Esophagus squamous epithelium (tissue), 5 donors: ENCODE measurements around the gene ACACA. TPM values are rescaled to one million over a fixed set of nuclear protein-coding genes. Genes with fewer than 3 reads are reported as not detected.

Experiments
- DNase-seq: peaks from one replicate; lab custom pipeline; 2025; lab: John Stamatoyannopoulos, UW
- H3K27ac ChIP-seq, 4 donors: fragments of 200-600 bp; sonication (generic); one replicate each; pipeline ENCODE4 v1.5.1; 2016 to 2019; ENCODE audit warnings: mild to moderate bottlenecking in 1 of 4
- H3K27me3 ChIP-seq, 4 donors: fragments of 200-600 bp; sonication (generic); 1 replicate in 3 of 4; 2 replicates in 1 of 4; pipeline versions ENCODE4 v1.5.1 to v1.6.0; 2017 to 2021; ENCODE audit warnings: antibody characterized with exemption in 1 of 4
- H3K36me3 ChIP-seq, 3 donors: fragments of 200-600 bp; sonication (generic); one replicate each; pipeline ENCODE4 v1.5.1; 2016 to 2019
- H3K4me1 ChIP-seq, 3 donors: fragments of 200-600 bp; sonication (generic); one replicate each; pipeline ENCODE4 v1.5.1; 2017 to 2019
- H3K4me3 ChIP-seq, 4 donors: fragments of 200-600 bp; sonication (generic); 1 replicate in 3 of 4; 2 replicates in 1 of 4; pipeline ENCODE4 v1.5.1; 2016 to 2019; ENCODE audit warnings: mild to moderate bottlenecking in 2 of 4, moderate library complexity in 1 of 4
- H3K9me3 ChIP-seq, 3 donors: fragments of 200-600 bp; sonication (generic); one replicate each; pipeline ENCODE4 v1.5.1; 2016 to 2019
- POLR2A ChIP-seq, 4 donors: fragments of 450-650 bp; IDR thresholded peaks; one replicate each; pipeline ENCODE4 v1.6.1; 2017; ENCODE audit warnings: antibody characterized with exemption in 4 of 4, mild to moderate bottlenecking in 4 of 4, moderate library complexity in 3 of 4
- WGBS, 2 donors: methylation state at CpG; one replicate each; pipeline ENCODE4 v1.1.5; 2018; 5-methylcytosine and 5-hydroxymethylcytosine counted together
- intact Hi-C: fragments of 100-400 bp; cut with DNase I; formaldehyde crosslinking; loops from one replicate; pipeline ENCODE4 v1.15.0; 2022
- total RNA-seq, 4 donors: library from RNA; depleted of rRNA; stranded (reverse); fragments of >200 nt; gene quantifications; one replicate each; pipeline ENCODE4 v1.1.0, GENCODE V29; 2016
- TF ChIP-seq, protein P1 (sequence below), 6 experiments: fragments of 450-650 bp in 4 of 6; fragments of 200-600 bp in 2 of 6; sonication (generic) in 2 of 6; IDR thresholded peaks; one replicate each; pipeline ENCODE4 v1.5.1; 2016 to 2019; ENCODE audit warnings: antibody characterized with exemption in 6 of 6, mild to moderate bottlenecking in 4 of 6, moderate library complexity in 4 of 6
- donor health status: DM: yes; HTN: yes; CAD: no.

The ACACA gene
- total RNA-seq, 4 donors from 2014 or later, result 34.5 to 81.0 (median 55.8) TPM

DNA sequence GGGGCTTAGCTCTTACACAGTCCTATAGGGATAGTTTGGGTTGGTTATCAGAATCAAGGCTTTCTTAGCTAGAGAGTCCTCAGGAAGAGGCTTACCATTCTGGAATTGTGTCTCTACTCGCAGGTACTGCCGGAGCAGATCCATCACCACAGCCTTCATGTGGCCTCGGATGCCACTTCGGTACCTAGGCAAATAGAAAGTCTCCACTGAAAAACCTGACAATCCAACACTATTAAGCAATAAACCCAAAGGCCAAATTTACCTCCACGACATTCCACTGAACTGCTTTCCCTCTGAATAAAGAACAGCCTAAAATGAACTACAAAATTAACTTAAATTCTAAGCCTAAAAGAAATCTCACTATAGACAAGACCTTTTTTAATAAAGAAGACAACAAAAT is 166.3 kb downstream of the ACACA start:
- WGBS, 2 donors, result 89 to 91% methylated on average over 4 to 5 of the region's 5 CpGs
- no peak for TF ChIP-seq POLR2A (IDR thresholded peaks at IDR 0.05)
- TF ChIP-seq, protein P1, sequence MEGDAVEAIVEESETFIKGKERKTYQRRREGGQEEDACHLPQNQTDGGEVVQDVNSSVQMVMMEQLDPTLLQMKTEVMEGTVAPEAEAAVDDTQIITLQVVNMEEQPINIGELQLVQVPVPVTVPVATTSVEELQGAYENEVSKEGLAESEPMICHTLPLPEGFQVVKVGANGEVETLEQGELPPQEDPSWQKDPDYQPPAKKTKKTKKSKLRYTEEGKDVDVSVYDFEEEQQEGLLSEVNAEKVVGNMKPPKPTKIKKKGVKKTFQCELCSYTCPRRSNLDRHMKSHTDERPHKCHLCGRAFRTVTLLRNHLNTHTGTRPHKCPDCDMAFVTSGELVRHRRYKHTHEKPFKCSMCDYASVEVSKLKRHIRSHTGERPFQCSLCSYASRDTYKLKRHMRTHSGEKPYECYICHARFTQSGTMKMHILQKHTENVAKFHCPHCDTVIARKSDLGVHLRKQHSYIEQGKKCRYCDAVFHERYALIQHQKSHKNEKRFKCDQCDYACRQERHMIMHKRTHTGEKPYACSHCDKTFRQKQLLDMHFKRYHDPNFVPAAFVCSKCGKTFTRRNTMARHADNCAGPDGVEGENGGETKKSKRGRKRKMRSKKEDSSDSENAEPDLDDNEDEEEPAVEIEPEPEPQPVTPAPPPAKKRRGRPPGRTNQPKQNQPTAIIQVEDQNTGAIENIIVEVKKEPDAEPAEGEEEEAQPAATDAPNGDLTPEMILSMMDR (IDR thresholded peaks at IDR 0.05), result no peak
- Histone ChIP-seq H3K4me3 (no peak overlapping the region), H3K27me3 (no peaks in the 10 kb centered on the region), H3K36me3 (peaks cover 0 to 99% (median 6%) of the 10 kb centered on the region in 3 donors), H3K4me1 (no peaks in the 10 kb centered on the region), H3K27ac (no peak overlapping the region), H3K9me3 (no peaks in the 10 kb centered on the region)
- DNase-seq, result no peak
- intact Hi-C loops, result no loop called here

DNA sequence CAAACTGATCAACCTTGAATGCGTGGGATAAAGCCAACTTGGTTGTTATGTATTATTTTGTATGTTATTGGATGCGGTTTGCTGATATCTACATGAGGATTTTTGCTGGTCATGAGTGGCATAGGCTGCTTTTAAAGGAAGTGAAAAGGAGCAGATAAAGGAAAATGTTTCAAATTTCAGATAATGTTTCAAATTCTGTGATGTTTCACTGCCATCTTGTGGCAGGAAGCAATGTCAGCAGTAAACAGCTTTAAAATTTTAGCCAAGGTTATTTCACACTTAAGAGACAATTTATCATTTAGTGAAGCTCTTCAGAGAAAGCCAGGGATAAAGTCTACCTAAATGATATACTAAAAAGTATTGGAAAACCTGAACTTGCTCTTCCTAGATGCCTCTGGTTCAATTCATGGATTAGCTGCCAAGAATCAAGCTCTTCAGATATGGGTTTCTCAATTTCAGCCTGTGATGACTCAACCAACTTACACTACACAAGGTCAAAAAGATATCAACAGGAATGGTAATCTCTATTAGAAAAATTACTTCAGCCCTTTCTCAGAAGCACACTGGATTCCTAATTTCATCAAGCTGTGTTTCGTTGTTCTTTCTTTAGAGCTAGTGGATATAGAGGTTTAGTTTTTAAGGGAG is 166.8 kb downstream of the ACACA start:
- Histone ChIP-seq H3K9me3 (no peaks in the 10 kb centered on the region), H3K27ac (no peak overlapping the region), H3K4me1 (no peaks in the 10 kb centered on the region), H3K36me3 (peaks cover 0 to 99% (median 6%) of the 10 kb centered on the region in 3 donors), H3K27me3 (no peaks in the 10 kb centered on the region), H3K4me3 (no peak overlapping the region)
- TF ChIP-seq, protein P1 (IDR thresholded peaks at IDR 0.05), result peak in 5 of 6 experiments; percentile 33 to 55 (median 49)
- TF ChIP-seq POLR2A (IDR thresholded peaks at IDR 0.05), result no peak
- intact Hi-C loops, result no loop called here
- WGBS, 2 donors, result 85 to 94% methylated on average over 3 of the region's 3 CpGs
- DNase-seq, result no peak

DNA sequence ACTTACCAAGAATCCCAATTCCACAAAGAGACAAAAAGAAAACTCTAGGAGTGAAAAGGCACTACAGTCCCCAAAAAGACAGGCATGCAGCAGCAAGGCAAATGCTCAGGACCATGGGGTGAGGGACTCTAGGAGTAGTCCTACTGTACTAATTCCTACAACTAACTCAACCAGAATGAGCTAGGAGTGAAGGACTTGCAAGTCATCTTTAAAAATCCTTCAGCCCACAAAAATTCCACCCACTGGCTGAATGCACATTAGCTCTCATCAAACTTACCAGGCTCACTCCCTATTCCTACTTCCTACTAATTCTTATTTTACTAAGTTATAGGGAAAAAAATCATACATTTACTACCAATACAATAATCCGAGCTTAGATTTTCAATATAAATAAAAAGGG is 172.5 kb downstream of the ACACA start:
- Histone ChIP-seq H3K4me1 (no peaks in the 10 kb centered on the region), H3K9me3 (no peaks in the 10 kb centered on the region), H3K27me3 (no peaks in the 10 kb centered on the region), H3K27ac (no peak overlapping the region), H3K4me3 (no peak overlapping the region), H3K36me3 (peaks cover 0 to 99% (median 0%) of the 10 kb centered on the region in 3 donors)
- TF ChIP-seq, protein P1 (IDR thresholded peaks at IDR 0.05), result no peak
- TF ChIP-seq POLR2A (IDR thresholded peaks at IDR 0.05), result no peak
- DNase-seq, result no peak
- WGBS, 2 donors, result 90 to 93% methylated on average over 1 of the region's 1 CpG
- intact Hi-C loops, result no loop called here

DNA sequence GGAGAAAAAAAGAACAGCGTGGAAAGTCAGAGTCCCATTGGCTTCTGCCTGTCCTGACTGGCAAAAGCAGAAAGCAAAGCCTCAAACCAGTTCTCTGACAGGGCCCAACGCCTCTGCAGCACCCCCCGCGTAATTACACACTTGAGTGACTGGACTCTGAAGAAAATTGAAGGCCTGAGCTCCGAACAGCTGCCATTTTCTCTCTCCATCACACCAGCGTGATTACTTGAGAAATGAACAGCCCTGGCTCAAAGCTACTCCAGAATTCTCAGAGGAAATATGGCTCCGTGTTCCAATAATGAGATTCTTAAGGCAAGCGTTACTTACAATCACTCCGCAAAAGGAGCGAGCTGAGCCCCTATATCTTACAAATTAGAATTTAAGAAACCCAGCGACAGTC is 173.6 kb downstream of the ACACA start:
- Histone ChIP-seq H3K4me1 (no peaks in the 10 kb centered on the region), H3K4me3 (no peak overlapping the region), H3K36me3 (peaks cover 0 to 99% (median 0%) of the 10 kb centered on the region in 3 donors), H3K27me3 (no peaks in the 10 kb centered on the region), H3K9me3 (no peaks in the 10 kb centered on the region), H3K27ac (no peak overlapping the region)
- TF ChIP-seq POLR2A (IDR thresholded peaks at IDR 0.05), result no peak
- TF ChIP-seq, protein P1 (IDR thresholded peaks at IDR 0.05), result no peak
- 93 to 94% methylated on average over 10 to 11 of the region's 11 CpGs for WGBS, 2 donors
- DNase-seq, result no peak
- intact Hi-C loops, result no loop called here

DNA sequence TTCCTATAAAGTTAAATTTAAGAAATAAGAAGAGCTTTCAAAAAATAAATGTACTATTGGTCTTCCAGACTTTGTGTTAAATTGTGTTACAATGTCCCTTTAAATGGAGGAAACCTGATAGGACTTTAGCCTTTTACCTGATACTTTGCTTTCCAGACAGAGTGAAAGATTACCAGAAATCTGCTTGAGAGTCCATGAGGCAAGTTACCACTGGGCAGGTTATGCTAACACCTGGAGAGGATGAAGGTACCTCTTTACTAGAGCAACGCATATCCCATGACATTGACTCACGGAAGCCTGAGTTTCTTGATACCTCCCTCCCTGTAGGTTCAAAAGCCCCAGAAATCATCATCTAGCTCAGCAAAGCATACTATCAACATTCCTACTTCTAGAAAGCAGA is 174.7 kb downstream of the ACACA start:
- Histone ChIP-seq H3K4me1 (no peaks in the 10 kb centered on the region), H3K27me3 (no peaks in the 10 kb centered on the region), H3K9me3 (no peaks in the 10 kb centered on the region), H3K4me3 (no peak overlapping the region), H3K27ac (no peak overlapping the region), H3K36me3 (peaks cover 0 to 99% (median 0%) of the 10 kb centered on the region in 3 donors)
- no peak for TF ChIP-seq POLR2A (IDR thresholded peaks at IDR 0.05)
- TF ChIP-seq, protein P1 (IDR thresholded peaks at IDR 0.05), result no peak
- 83 to 97% methylated on average over 2 of the region's 2 CpGs for WGBS, 2 donors
- DNase-seq, result no peak
- intact Hi-C loops, result no loop called here
